Ishikawa (cell line): ENCODE measurements around the gene OVOL1.

ENCODE experiments used
- CEBPB ChIP-seq: IDR thresholded peaks from 2 replicates; pipeline ENCODE4 v1.6.1; 2012
- CREB1 ChIP-seq: IDR thresholded peaks from 2 replicates; pipeline ENCODE4 v1.6.1; 2012; ENCODE audit warnings: low read depth
- EGR1 ChIP-seq: IDR thresholded peaks from 2 replicates; pipeline ENCODE4 v1.6.1; 2012
- EP300 ChIP-seq: IDR thresholded peaks from 2 replicates; pipeline ENCODE4 v1.6.1; 2012; ENCODE audit warnings: borderline replicate concordance
- FOXM1 ChIP-seq: IDR thresholded peaks from 2 replicates; pipeline ENCODE4 v1.6.1; 2012; ENCODE audit warnings: low read depth, borderline replicate concordance
- NFIC ChIP-seq: IDR thresholded peaks from 2 replicates; pipeline ENCODE4 v1.6.1; 2012
- RAD21 ChIP-seq: IDR thresholded peaks from 2 replicates; pipeline ENCODE4 v1.6.1; 2012; ENCODE audit warnings: low read depth
- TAF1 ChIP-seq: IDR thresholded peaks from 2 replicates; pipeline ENCODE4 v1.6.1; 2012; ENCODE audit warnings: low read depth, mild to moderate bottlenecking
- TCF12 ChIP-seq: IDR thresholded peaks from 2 replicates; pipeline ENCODE4 v1.6.1; 2012; ENCODE audit warnings: low read depth
- TEAD4 ChIP-seq: IDR thresholded peaks from 2 replicates; pipeline ENCODE4 v1.6.1; 2012
- YY1 ChIP-seq: IDR thresholded peaks from 2 replicates; pipeline ENCODE4 v1.6.1; 2012; ENCODE audit warnings: low read depth
- ZBTB7A ChIP-seq: IDR thresholded peaks from 2 replicates; pipeline ENCODE4 v1.6.1; 2012; ENCODE audit warnings: low read depth
- TF ChIP-seq, protein P1 (sequence below): IDR thresholded peaks from 2 replicates; pipeline ENCODE4 v1.6.1; 2012
- TF ChIP-seq, protein P2 (sequence below): IDR thresholded peaks from 2 replicates; pipeline ENCODE4 v1.6.1; 2012
- TF ChIP-seq, protein P3 (sequence below): IDR thresholded peaks from 2 replicates; pipeline ENCODE4 v1.6.1; 2012; ENCODE audit warnings: low read depth, mild to moderate bottlenecking

Gene OVOL1

DNA sequence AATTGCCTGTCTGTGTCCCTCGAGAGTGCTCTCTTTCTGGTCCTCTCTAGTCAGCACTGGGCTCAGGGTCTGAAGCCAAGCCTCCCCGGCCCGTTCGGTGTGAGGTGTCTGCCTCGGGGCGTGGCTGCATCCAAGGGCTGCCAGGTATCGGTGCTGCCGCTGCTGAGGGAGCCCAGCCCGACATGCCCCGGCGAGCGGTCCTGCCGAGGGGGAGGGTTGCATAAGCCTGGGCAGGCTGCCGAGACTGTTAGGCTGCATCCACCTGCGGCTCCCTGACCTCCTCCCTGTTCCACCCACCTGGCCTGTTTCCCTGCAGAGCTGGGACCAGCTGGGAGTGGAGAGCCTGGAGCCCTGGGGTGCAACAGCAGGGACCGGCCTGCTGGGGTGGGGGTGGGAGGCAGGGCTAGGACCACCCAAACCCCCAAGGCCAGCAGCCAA is 6.3 kb downstream of the OVOL1 start:
- peak; percentile 91 for TF ChIP-seq CEBPB
- TF ChIP-seq TCF12 = peak; percentile 94
- peak; percentile 83 for TF ChIP-seq NFIC
- peak; percentile 32 for TF ChIP-seq TEAD4
- TF ChIP-seq EP300 = peak; percentile 49; the same call in 1 of the 2 replicates
- TF ChIP-seq CREB1 = no peak
- TF ChIP-seq EGR1 = no peak; the same call in 1 of the 2 replicates

GRCh38 chr11:65793625-65794400 is 7.0 kb downstream of the OVOL1 start:
- TF ChIP-seq EGR1 = no peak
- 0 out of 2 replicates have a peak, but pooled peaks have one; percentile 22 for TF ChIP-seq ZBTB7A
- no peak for TF ChIP-seq CREB1
- peak; percentile 38; the same call in 1 of the 2 replicates for TF ChIP-seq NFIC
- TF ChIP-seq TAF1 = no peak
- TF ChIP-seq TCF12 = 0 out of 2 replicates have a peak, but pooled peaks have one; percentile 43
- TF ChIP-seq YY1 = no peak
- no peak for TF ChIP-seq FOXM1
- TF ChIP-seq, protein P1, sequence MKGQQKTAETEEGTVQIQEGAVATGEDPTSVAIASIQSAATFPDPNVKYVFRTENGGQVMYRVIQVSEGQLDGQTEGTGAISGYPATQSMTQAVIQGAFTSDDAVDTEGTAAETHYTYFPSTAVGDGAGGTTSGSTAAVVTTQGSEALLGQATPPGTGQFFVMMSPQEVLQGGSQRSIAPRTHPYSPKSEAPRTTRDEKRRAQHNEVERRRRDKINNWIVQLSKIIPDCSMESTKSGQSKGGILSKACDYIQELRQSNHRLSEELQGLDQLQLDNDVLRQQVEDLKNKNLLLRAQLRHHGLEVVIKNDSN = no peak
- TF ChIP-seq, protein P2, sequence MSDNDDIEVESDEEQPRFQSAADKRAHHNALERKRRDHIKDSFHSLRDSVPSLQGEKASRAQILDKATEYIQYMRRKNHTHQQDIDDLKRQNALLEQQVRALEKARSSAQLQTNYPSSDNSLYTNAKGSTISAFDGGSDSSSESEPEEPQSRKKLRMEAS = no peak
- TF ChIP-seq, protein P3, sequence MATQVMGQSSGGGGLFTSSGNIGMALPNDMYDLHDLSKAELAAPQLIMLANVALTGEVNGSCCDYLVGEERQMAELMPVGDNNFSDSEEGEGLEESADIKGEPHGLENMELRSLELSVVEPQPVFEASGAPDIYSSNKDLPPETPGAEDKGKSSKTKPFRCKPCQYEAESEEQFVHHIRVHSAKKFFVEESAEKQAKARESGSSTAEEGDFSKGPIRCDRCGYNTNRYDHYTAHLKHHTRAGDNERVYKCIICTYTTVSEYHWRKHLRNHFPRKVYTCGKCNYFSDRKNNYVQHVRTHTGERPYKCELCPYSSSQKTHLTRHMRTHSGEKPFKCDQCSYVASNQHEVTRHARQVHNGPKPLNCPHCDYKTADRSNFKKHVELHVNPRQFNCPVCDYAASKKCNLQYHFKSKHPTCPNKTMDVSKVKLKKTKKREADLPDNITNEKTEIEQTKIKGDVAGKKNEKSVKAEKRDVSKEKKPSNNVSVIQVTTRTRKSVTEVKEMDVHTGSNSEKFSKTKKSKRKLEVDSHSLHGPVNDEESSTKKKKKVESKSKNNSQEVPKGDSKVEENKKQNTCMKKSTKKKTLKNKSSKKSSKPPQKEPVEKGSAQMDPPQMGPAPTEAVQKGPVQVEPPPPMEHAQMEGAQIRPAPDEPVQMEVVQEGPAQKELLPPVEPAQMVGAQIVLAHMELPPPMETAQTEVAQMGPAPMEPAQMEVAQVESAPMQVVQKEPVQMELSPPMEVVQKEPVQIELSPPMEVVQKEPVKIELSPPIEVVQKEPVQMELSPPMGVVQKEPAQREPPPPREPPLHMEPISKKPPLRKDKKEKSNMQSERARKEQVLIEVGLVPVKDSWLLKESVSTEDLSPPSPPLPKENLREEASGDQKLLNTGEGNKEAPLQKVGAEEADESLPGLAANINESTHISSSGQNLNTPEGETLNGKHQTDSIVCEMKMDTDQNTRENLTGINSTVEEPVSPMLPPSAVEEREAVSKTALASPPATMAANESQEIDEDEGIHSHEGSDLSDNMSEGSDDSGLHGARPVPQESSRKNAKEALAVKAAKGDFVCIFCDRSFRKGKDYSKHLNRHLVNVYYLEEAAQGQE = no peak
- no peak for TF ChIP-seq RAD21
- 0 out of 2 replicates have a peak, but pooled peaks have one; percentile 7 for TF ChIP-seq EP300
- no peak for TF ChIP-seq CEBPB
- TF ChIP-seq TEAD4 = peak; percentile 48; the same call in 1 of the 2 replicates

- TF ChIP-seq RAD21 = no peak
- TF ChIP-seq, protein P1 = no peak
- no peak for TF ChIP-seq YY1
- TF ChIP-seq, protein P2 = no peak
- no peak for TF ChIP-seq CREB1
- no peak for TF ChIP-seq NFIC
- TF ChIP-seq EP300 = no peak
- TF ChIP-seq TEAD4 = no peak
- TF ChIP-seq FOXM1 = no peak
- no peak for TF ChIP-seq CEBPB
- no peak for TF ChIP-seq TAF1
- TF ChIP-seq ZBTB7A = no peak
- no peak for TF ChIP-seq EGR1
- TF ChIP-seq, protein P3 = no peak
- TF ChIP-seq TCF12 = no peak
Observed at GRCh38 chr11:65794570-65795510, 8.0 kb downstream of the OVOL1 start.

DNA sequence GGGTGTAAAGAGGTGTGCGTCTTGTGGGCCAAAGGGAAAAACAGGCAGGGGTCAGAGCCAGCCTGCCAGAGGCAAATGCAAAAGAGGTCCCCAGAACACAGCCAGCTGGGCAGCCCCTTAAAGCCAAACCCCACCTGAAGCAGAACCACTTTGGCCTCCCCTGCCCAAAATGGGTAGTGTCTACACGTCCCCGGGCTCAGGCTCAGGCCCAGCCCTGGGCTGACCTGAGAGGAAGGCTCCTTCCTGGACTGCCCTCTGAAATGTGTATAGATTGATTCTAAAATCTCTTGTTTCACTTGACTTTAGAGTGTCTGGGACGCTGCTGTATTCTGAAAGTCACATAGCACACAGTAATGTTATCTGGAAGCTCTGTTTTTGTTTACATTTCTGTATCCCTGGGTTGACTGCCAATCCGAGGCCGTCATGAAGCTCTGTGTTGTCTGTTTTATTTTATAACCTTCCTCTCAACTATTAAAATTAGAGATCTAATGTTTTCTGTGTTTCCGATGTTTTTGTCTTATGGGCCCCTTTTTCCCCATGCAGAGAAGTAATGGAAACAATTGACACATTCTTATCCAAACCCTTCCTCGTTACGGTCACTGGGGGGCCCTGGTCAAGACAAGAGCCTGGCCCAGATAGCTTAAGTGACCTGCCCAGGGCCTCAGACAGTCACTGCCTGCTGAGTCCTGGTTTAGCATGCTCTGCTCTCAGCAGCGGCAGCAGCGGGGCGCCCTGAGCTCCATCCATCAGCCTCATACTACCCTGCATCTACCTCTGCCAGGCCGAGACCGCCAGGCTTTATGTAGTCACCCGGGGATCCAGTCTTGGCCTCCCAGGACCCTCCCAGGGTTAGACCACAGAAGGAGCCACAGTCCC is 10.1 kb downstream of the OVOL1 start:
- TF ChIP-seq, protein P2 = no peak
- TF ChIP-seq ZBTB7A = no peak
- TF ChIP-seq YY1 = no peak
- TF ChIP-seq TCF12 = no peak
- no peak for TF ChIP-seq EGR1
- no peak for TF ChIP-seq NFIC
- TF ChIP-seq FOXM1 = no peak
- TF ChIP-seq CREB1 = no peak
- TF ChIP-seq CEBPB = no peak
- no peak for TF ChIP-seq RAD21
- TF ChIP-seq EP300 = no peak
- no peak for TF ChIP-seq TAF1
- TF ChIP-seq, protein P3 = no peak
- no peak for TF ChIP-seq TEAD4
- TF ChIP-seq, protein P1 = no peak
